OCI-LY3 (cell line): Measurements from ENCODE around the gene RAPSN.

Experiments used
- H2AFZ ChIP-seq: fragments of 200-600, 300-600 bp; shearing (Covaris generic); 2 replicates; pipeline ENCODE4 v1.6.0; 2014; ENCODE audit warnings: antibody characterized with exemption, low read depth, low read length
- H3K27ac ChIP-seq: fragments of 200-600, 300-600 bp; sonication (generic); 2 replicates; pipeline ENCODE4 v1.5.1; 2014; ENCODE audit warnings: mild to moderate bottlenecking, low read length, moderate library complexity, mixed read lengths
- H3K27me3 ChIP-seq: fragments of 200-600, 300-600 bp; sonication (generic); 2 replicates; pipeline ENCODE4 v1.6.1; 2014; ENCODE audit warnings: low read depth, low read length, mixed read lengths
- H3K36me3 ChIP-seq: fragments of 200-600, 300-600 bp; sonication (generic); replicated peaks from 2 replicates; pipeline ENCODE3; 2014; ENCODE audit warnings: low read depth, low read length, mixed read lengths
- H3K4me1 ChIP-seq: fragments of 300-600, 200-600 bp; sonication (generic); 2 replicates; pipeline ENCODE4 v1.6.1; 2014; ENCODE audit warnings: low read length, mixed read lengths
- H3K4me2 ChIP-seq: fragments of 200-600, 300-600 bp; sonication (generic); 2 replicates; pipeline ENCODE4 v1.6.1; 2014; ENCODE audit warnings: low read length, mixed read lengths
- H3K4me3 ChIP-seq: fragments of 300-600, 200-600 bp; sonication (generic); 2 replicates; pipeline ENCODE4 v1.5.1; 2014; ENCODE audit warnings: antibody characterized with exemption, mild to moderate bottlenecking, low read length, moderate library complexity
- H3K79me2 ChIP-seq: fragments of 300-600, 200-600 bp; shearing (Covaris generic); 2 replicates; pipeline ENCODE4 v1.6.1; 2014; ENCODE audit warnings: mild to moderate bottlenecking, low read length, mixed read lengths
- H3K9ac ChIP-seq: fragments of 300-600, 200-600 bp; shearing (Covaris generic); 2 replicates; pipeline ENCODE4 v1.6.0; 2014; ENCODE audit warnings: mild to moderate bottlenecking, low read length, moderate library complexity
- H3K9me3 ChIP-seq: fragments of 200-600, 300-600 bp; shearing (Covaris generic); 2 replicates; pipeline ENCODE4 v1.6.1; 2014; ENCODE audit warnings: low read length, mixed read lengths; ENCODE audit not compliant: insufficient read depth
- H4K20me1 ChIP-seq: fragments of 200-600, 300-600 bp; sonication (generic); 2 replicates; pipeline ENCODE4 v1.6.1; 2016; ENCODE audit warnings: low read length, mixed read lengths; ENCODE audit not compliant: insufficient read depth
- EZH2phosphoT487 ChIP-seq: fragments of 200-600 bp; shearing (Covaris generic); IDR thresholded peaks from 2 replicates; pipeline ENCODE4 v1.6.1; 2018; ENCODE audit warnings: antibody characterized with exemption, mixed run types, low read depth
- TF ChIP-seq, protein P1 (sequence below): fragments of 200-600, 300-600 bp; sonication (generic); IDR thresholded peaks from 2 replicates; pipeline ENCODE4 v1.5.1; 2014; ENCODE audit warnings: antibody characterized with exemption, low read length, low read depth

The RAPSN gene

GRCh38 chr11:47407746-47408590, 41.0 kb downstream of the RAPSN start, which contains the start of gene SLC39A13:
TSS of gene SLC39A13 (plus strand) at chr11:47408590. CDS start at chr11:47410095, 1,505 bp downstream.
- Histone ChIP-seq H3K27ac (peak within 1 kb of the TSS; percentile 89), H3K4me2 (peak within 1 kb of the TSS; percentile 99), H3K79me2 (no peaks in the 10 kb centered on the region), H3K9ac (peak within 1 kb of the TSS; percentile 94), H3K36me3 (no peaks in the 10 kb centered on the region), H3K4me3 (peak within 1 kb of the TSS; percentile 99), H3K4me1 (peaks cover 19% of the 10 kb centered on the region), H4K20me1 (no peaks in the 10 kb centered on the region), H2AFZ (peak within 1 kb of the TSS; percentile 61; the same call in 1 of the 2 replicates), H3K9me3 (no peaks in the 10 kb centered on the region), H3K27me3 (no peaks in the 10 kb centered on the region)
- TF ChIP-seq, protein P1, sequence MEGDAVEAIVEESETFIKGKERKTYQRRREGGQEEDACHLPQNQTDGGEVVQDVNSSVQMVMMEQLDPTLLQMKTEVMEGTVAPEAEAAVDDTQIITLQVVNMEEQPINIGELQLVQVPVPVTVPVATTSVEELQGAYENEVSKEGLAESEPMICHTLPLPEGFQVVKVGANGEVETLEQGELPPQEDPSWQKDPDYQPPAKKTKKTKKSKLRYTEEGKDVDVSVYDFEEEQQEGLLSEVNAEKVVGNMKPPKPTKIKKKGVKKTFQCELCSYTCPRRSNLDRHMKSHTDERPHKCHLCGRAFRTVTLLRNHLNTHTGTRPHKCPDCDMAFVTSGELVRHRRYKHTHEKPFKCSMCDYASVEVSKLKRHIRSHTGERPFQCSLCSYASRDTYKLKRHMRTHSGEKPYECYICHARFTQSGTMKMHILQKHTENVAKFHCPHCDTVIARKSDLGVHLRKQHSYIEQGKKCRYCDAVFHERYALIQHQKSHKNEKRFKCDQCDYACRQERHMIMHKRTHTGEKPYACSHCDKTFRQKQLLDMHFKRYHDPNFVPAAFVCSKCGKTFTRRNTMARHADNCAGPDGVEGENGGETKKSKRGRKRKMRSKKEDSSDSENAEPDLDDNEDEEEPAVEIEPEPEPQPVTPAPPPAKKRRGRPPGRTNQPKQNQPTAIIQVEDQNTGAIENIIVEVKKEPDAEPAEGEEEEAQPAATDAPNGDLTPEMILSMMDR, result peak; percentile 89
- TF ChIP-seq EZH2phosphoT487, result no peak

- Histone ChIP-seq H3K36me3 (no peaks in the 10 kb centered on the region), H3K27ac (peak overlapping the region; percentile 89), H4K20me1 (no peaks in the 10 kb centered on the region), H3K4me2 (peak overlapping the region; percentile 94), H2AFZ (peak overlapping the region; percentile 57; the same call in 1 of the 2 replicates), H3K4me3 (peak overlapping the region; percentile 88), H3K4me1 (peaks cover 19% of the 10 kb centered on the region), H3K27me3 (no peaks in the 10 kb centered on the region), H3K9me3 (no peaks in the 10 kb centered on the region), H3K79me2 (no peaks in the 10 kb centered on the region), H3K9ac (peak overlapping the region; percentile 89)
- no peak for TF ChIP-seq EZH2phosphoT487
- TF ChIP-seq, protein P1, result no peak
These were observed 41.8 kb downstream of the RAPSN start for GRCh38 chr11:47406896-47407745.

DNA sequence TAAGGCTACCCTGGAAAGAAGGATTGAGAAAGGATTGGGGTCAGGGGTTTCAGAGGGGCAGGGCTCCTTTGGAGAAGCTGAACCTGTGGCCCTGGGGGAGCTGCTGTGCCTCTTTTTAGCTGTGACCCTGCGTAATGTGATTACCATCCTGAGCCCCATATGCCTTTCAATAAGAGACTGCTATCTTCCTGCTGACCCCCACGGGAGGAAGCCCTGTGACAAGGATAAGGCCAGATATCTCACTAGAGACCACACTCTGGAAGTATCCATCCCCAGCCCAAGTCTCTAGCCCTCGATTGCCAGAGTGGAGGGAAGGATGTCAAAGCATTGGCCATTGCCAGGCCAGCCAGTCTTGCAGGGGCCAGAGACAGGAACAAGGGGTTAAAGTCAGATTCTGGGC, 45.4 kb downstream of the RAPSN start:
- TF ChIP-seq, protein P1, result no peak
- no peak for TF ChIP-seq EZH2phosphoT487
- H3K4me2 ChIP-seq, result no peak overlapping the region
- H3K27ac ChIP-seq, result no peak overlapping the region
- no peak overlapping the region for H3K4me3 ChIP-seq
- H3K36me3 ChIP-seq, result no peaks in the 10 kb centered on the region
- no peaks in the 10 kb centered on the region for H3K27me3 ChIP-seq
- no peak overlapping the region for H3K9ac ChIP-seq
- H3K9me3 ChIP-seq, result no peaks in the 10 kb centered on the region; the same call in 1 of the 2 replicates
- peaks cover 29% of the 10 kb centered on the region for H3K4me1 ChIP-seq
- H3K79me2 ChIP-seq, result no peaks in the 10 kb centered on the region
- H2AFZ ChIP-seq, result peak overlapping the region; percentile 23; the same call in 1 of the 2 replicates
- H4K20me1 ChIP-seq, result no peaks in the 10 kb centered on the region

- Histone ChIP-seq H3K9ac (no peak overlapping the region), H3K36me3 (no peaks in the 10 kb centered on the region), H3K27ac (no peak overlapping the region), H3K4me1 (peaks cover 29% of the 10 kb centered on the region), H3K4me3 (no peak overlapping the region), H3K4me2 (no peak overlapping the region), H3K27me3 (no peaks in the 10 kb centered on the region), H2AFZ (no peak overlapping the region), H3K9me3 (no peaks in the 10 kb centered on the region; the same call in 1 of the 2 replicates), H3K79me2 (no peaks in the 10 kb centered on the region), H4K20me1 (no peaks in the 10 kb centered on the region)
- TF ChIP-seq, protein P1, result no peak
- no peak for TF ChIP-seq EZH2phosphoT487
These were observed 45.8 kb downstream of the RAPSN start for GRCh38 chr11:47403135-47403534.
